ENCODE results near the gene GABRB1. TPM values are rescaled to one million over a fixed set of nuclear protein-coding genes. Genes with fewer than 3 reads are reported as not detected.

Gene GABRB1
- total RNA-seq, 4 donors from 2014 or later: not detected

- TF ChIP-seq POLR2AphosphoS5 (IDR thresholded peaks at IDR 0.05) (no peak), EP300 (IDR thresholded peaks at IDR 0.05) (no peak), CTCF (IDR thresholded peaks at IDR 0.05) (no peak), POLR2A (IDR thresholded peaks at IDR 0.05) (no peak)
- no peak for ATAC-seq
- WGBS, 2 donors (ENCODE audit: low coverage in 1 of 2): 21 to 27% methylated on average over 4 of the region's 4 CpGs
Observed at GRCh38 chr4:47145630-47146029, 114.3 kb downstream of the GABRB1 start.

GRCh38 chr4:47154816-47155370 lies 123.5 kb downstream of the GABRB1 start:
- WGBS, 2 donors (ENCODE audit: low coverage in 1 of 2): 71 to 96% methylated on average over 4 to 5 of the region's 6 CpGs

More at GRCh38 chr4:47145630-47146029, 114.3 kb downstream of the GABRB1 start:
- no peak overlapping the region for H3K27ac ChIP-seq
- H3K4me3 ChIP-seq: no peak overlapping the region
- no peaks in the 10 kb centered on the region for H3K36me3 ChIP-seq
- no peaks in the 10 kb centered on the region for H3K27me3 ChIP-seq
- no peaks in the 10 kb centered on the region for H3K9me3 ChIP-seq
- H3K4me1 ChIP-seq: no peaks in the 10 kb centered on the region

GRCh38 chr4:47155919-47156318 lies 124.6 kb downstream of the GABRB1 start:
- Histone ChIP-seq H3K36me3 (no peaks in the 10 kb centered on the region), H3K9me3 (no peaks in the 10 kb centered on the region), H3K4me1 (no peaks in the 10 kb centered on the region), H3K27ac (no peak overlapping the region), H3K27me3 (no peaks in the 10 kb centered on the region), H3K4me3 (no peak overlapping the region)
- no peak for ATAC-seq
- TF ChIP-seq POLR2AphosphoS5 (IDR thresholded peaks at IDR 0.05) (no peak), EP300 (IDR thresholded peaks at IDR 0.05) (no peak), POLR2A (IDR thresholded peaks at IDR 0.05) (no peak), CTCF (IDR thresholded peaks at IDR 0.05) (no peak)
- 64 to 76% methylated on average over 2 to 3 of the region's 3 CpGs for WGBS, 2 donors (ENCODE audit: low coverage in 1 of 2)

More at GRCh38 chr4:47154816-47155370, 123.5 kb downstream of the GABRB1 start:
- H3K27ac ChIP-seq: no peak overlapping the region
- TF ChIP-seq POLR2A (IDR thresholded peaks at IDR 0.05) (no peak), EP300 (IDR thresholded peaks at IDR 0.05) (no peak), POLR2AphosphoS5 (IDR thresholded peaks at IDR 0.05) (no peak)
- H3K4me1 ChIP-seq: no peaks in the 10 kb centered on the region
- ATAC-seq: no peak
- no peaks in the 10 kb centered on the region for H3K36me3 ChIP-seq
- no peaks in the 10 kb centered on the region for H3K9me3 ChIP-seq
- H3K27me3 ChIP-seq: no peaks in the 10 kb centered on the region
- H3K4me3 ChIP-seq: no peak overlapping the region

- WGBS, 2 donors (ENCODE audit: low coverage in 1 of 2): 82 to 85% methylated on average over 2 to 3 of the region's 3 CpGs
- TF ChIP-seq POLR2AphosphoS5 (IDR thresholded peaks at IDR 0.05) (no peak), EP300 (IDR thresholded peaks at IDR 0.05) (no peak), POLR2A (IDR thresholded peaks at IDR 0.05) (no peak), CTCF (IDR thresholded peaks at IDR 0.05) (no peak)
- Histone ChIP-seq H3K36me3 (no peaks in the 10 kb centered on the region), H3K4me1 (no peaks in the 10 kb centered on the region), H3K27ac (no peak overlapping the region), H3K9me3 (no peaks in the 10 kb centered on the region), H3K4me3 (no peak overlapping the region), H3K27me3 (no peaks in the 10 kb centered on the region)
- ATAC-seq: no peak
Observed at GRCh38 chr4:47160095-47160494, 128.7 kb downstream of the GABRB1 start.

- no peak overlapping the region for H3K27ac ChIP-seq
- no peak overlapping the region for H3K4me3 ChIP-seq
- no peak for ATAC-seq
- no peaks in the 10 kb centered on the region for H3K27me3 ChIP-seq
- H3K4me1 ChIP-seq: no peaks in the 10 kb centered on the region
- TF ChIP-seq POLR2A (IDR thresholded peaks at IDR 0.05): no peak
- TF ChIP-seq EP300 (IDR thresholded peaks at IDR 0.05): no peak
- TF ChIP-seq POLR2AphosphoS5 (IDR thresholded peaks at IDR 0.05): no peak
- TF ChIP-seq CTCF (IDR thresholded peaks at IDR 0.05): no peak
- WGBS, 2 donors (ENCODE audit: low coverage in 1 of 2): 49 to 63% methylated on average over 5 of the region's 5 CpGs
- H3K9me3 ChIP-seq: no peaks in the 10 kb centered on the region
- H3K36me3 ChIP-seq: no peaks in the 10 kb centered on the region
Observed at GRCh38 chr4:47167081-47168035, 136.0 kb downstream of the GABRB1 start.
